Neural cell (in vitro differentiated cells): ENCODE measurements around the gene ZNF205. TPM values are rescaled to one million over a fixed set of nuclear protein-coding genes. Genes with fewer than 3 reads are reported as not detected.
"Not testable (repeated sequence)": the region's sequence is repeated elsewhere in the genome, so short reads cannot be mapped to it uniquely, and the experiment has no call there.

Experiments
- H2AFZ ChIP-seq: fragments of 200-600, 300-800 bp; sonication (generic), shearing (Covaris generic); 2 replicates; pipeline ENCODE4 v1.6.0; 2014; ENCODE audit warnings: low read depth, mild to moderate bottlenecking, antibody characterized with exemption, low read length, moderate library complexity
- H3F3A ChIP-seq: fragments of 200-600 bp; shearing (Covaris generic); 2 replicates; pipeline ENCODE4 v1.6.1; 2016; ENCODE audit warnings: mild to moderate bottlenecking, moderate library complexity, mixed read lengths, antibody characterized with exemption, low read length; ENCODE audit not compliant: insufficient read depth, poor library complexity, severe bottlenecking
- H3K27ac ChIP-seq: fragments of 200-600, 300-800 bp; sonication (generic), shearing (Covaris generic); 2 replicates; pipeline ENCODE4 v1.5.1; 2014; ENCODE audit warnings: mild to moderate bottlenecking, low read length, moderate library complexity
- H3K27me3 ChIP-seq: fragments of 300-800, 200-600 bp; sonication (generic), shearing (Covaris generic); 2 replicates; pipeline ENCODE4 v1.6.0; 2014; ENCODE audit warnings: mild to moderate bottlenecking, low read depth, low read length, moderate library complexity; ENCODE audit not compliant: insufficient read depth
- H3K36me3 ChIP-seq: fragments of 300-800, 200-600 bp; sonication (generic), shearing (Covaris generic); 2 replicates; pipeline ENCODE4 v1.5.1; 2014; ENCODE audit warnings: mild to moderate bottlenecking, antibody characterized with exemption, low read length, moderate library complexity; ENCODE audit not compliant: insufficient read depth
- H3K4me2 ChIP-seq: fragments of 300-800, 200-600 bp; sonication (generic), shearing (Covaris generic); 2 replicates; pipeline ENCODE4 v1.6.0; 2014; ENCODE audit warnings: mild to moderate bottlenecking, low read length
- H3K4me3 ChIP-seq: fragments of 300-800, 200-600 bp; sonication (generic), shearing (Covaris generic); 2 replicates; pipeline ENCODE4 v1.5.1; 2014; ENCODE audit warnings: mild to moderate bottlenecking, low read length, moderate library complexity
- H3K79me2 ChIP-seq: fragments of 200-600 bp; shearing (Covaris generic); replicated peaks from 2 replicates; pipeline ENCODE4 v1.6.0; 2014; ENCODE audit warnings: mild to moderate bottlenecking, low read length, moderate library complexity; ENCODE audit not compliant: insufficient read depth
- H3K9ac ChIP-seq: fragments of 300-800, 200-600 bp; sonication (generic), shearing (Covaris generic); 2 replicates; pipeline ENCODE4 v1.6.1; 2016; ENCODE audit warnings: mild to moderate bottlenecking, low read length, mixed read lengths
- H3K9me2 ChIP-seq: fragments of 200-600 bp; shearing (Covaris generic); 2 replicates; pipeline ENCODE4 v1.6.1; 2016; ENCODE audit warnings: mild to moderate bottlenecking, low read length, mixed read lengths; ENCODE audit not compliant: insufficient read depth
- H3K9me3 ChIP-seq: fragments of 200-600, 300-800 bp; sonication (generic), shearing (Covaris generic); 2 replicates; pipeline ENCODE4 v1.6.1; 2016; ENCODE audit warnings: mild to moderate bottlenecking, mixed run types, low read length, moderate library complexity, mixed read lengths
- H4K20me1 ChIP-seq: fragments of 200-600 bp; shearing (Covaris generic); 2 replicates; pipeline ENCODE4 v1.6.1; 2016; ENCODE audit warnings: mild to moderate bottlenecking, mixed run types; ENCODE audit not compliant: insufficient read depth
- EP300 ChIP-seq: fragments of 450-650 bp; conservative IDR thresholded peaks from 2 replicates; pipeline ENCODE4 v1.6.1; 2014; ENCODE audit warnings: antibody characterized with exemption, mild to moderate bottlenecking, moderate library complexity; ENCODE audit not compliant: poor library complexity, severe bottlenecking
- EZH2 ChIP-seq: fragments of 200-600, 300-800 bp; shearing (Covaris generic), sonication (generic); IDR thresholded peaks from 2 replicates; pipeline ENCODE4 v1.6.1; 2014; ENCODE audit warnings: antibody characterized with exemption, low read length, borderline replicate concordance, mild to moderate bottlenecking; ENCODE audit not compliant: insufficient read depth, poor library complexity, severe bottlenecking
- MXI1 ChIP-seq: fragments of 450-650 bp; conservative IDR thresholded peaks from 2 replicates; pipeline ENCODE4 v1.6.1; 2014; ENCODE audit warnings: antibody characterized with exemption, mild to moderate bottlenecking; ENCODE audit not compliant: poor library complexity, severe bottlenecking
- POLR2AphosphoS5 ChIP-seq: IDR thresholded peaks from 2 replicates; pipeline ENCODE4 v1.6.1; 2012
- RAD21 ChIP-seq: fragments of 450-650 bp; conservative IDR thresholded peaks from 2 replicates; pipeline ENCODE4 v1.6.1; 2014; ENCODE audit warnings: antibody characterized with exemption, mild to moderate bottlenecking, moderate library complexity
- SMC3 ChIP-seq: fragments of 450-650 bp; conservative IDR thresholded peaks from 2 replicates; pipeline ENCODE4 v1.6.1; 2014; ENCODE audit warnings: antibody characterized with exemption, mild to moderate bottlenecking, moderate library complexity; ENCODE audit not compliant: poor library complexity
- TAF1 ChIP-seq: IDR thresholded peaks from 2 replicates; pipeline ENCODE4 v1.6.1; 2012; ENCODE audit warnings: low read depth
- polyA plus RNA-seq: library from polyadenylated mRNA; depleted of rRNA; stranded (reverse); fragments of >200 nt; gene quantifications from 2 replicates; pipeline ENCODE4 v1.2.3, GENCODE V29; 2014
- TF ChIP-seq, protein P1 (sequence below): fragments of 450-650 bp; IDR thresholded peaks from 2 replicates; pipeline ENCODE4 v1.5.1; 2014; ENCODE audit warnings: antibody characterized with exemption, mild to moderate bottlenecking, moderate library complexity; ENCODE audit not compliant: poor library complexity, severe bottlenecking
- TF ChIP-seq, protein P2 (sequence below): IDR thresholded peaks from 2 replicates; pipeline ENCODE4 v1.6.1; 2012; ENCODE audit warnings: borderline replicate concordance

The ZNF205 gene
- polyA plus RNA-seq, 1 donor from 2014 or later, result 30.0 TPM

DNA sequence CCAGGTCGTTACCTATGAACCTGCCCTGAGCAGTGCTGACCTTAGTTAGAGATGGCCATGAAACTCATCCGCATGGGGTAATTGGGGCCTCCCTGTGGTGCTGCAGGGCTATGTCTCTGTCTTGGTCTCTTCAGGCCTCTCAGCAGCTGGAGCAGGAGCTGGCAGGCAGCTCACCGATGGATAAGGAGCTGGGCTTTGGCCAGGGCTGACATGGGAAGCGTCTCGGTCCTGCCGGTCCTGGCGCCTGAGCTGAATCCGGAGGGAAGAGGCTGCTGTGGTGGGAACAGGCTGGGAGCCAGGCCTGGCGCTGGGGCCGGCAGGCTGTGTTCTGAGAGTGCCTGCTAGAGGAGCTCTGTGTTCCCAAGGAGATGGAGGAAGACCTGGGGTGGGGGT is 36.9 kb upstream of the ZNF205 start:
- no peak overlapping the region for H2AFZ ChIP-seq
- no peaks in the 10 kb centered on the region for H3K79me2 ChIP-seq
- H3F3A ChIP-seq, result no peaks in the 10 kb centered on the region
- TF ChIP-seq MXI1, result no peak
- TF ChIP-seq, protein P1, sequence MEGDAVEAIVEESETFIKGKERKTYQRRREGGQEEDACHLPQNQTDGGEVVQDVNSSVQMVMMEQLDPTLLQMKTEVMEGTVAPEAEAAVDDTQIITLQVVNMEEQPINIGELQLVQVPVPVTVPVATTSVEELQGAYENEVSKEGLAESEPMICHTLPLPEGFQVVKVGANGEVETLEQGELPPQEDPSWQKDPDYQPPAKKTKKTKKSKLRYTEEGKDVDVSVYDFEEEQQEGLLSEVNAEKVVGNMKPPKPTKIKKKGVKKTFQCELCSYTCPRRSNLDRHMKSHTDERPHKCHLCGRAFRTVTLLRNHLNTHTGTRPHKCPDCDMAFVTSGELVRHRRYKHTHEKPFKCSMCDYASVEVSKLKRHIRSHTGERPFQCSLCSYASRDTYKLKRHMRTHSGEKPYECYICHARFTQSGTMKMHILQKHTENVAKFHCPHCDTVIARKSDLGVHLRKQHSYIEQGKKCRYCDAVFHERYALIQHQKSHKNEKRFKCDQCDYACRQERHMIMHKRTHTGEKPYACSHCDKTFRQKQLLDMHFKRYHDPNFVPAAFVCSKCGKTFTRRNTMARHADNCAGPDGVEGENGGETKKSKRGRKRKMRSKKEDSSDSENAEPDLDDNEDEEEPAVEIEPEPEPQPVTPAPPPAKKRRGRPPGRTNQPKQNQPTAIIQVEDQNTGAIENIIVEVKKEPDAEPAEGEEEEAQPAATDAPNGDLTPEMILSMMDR, result no peak
- TF ChIP-seq EP300, result no peak
- no peak for TF ChIP-seq SMC3
- no peak for TF ChIP-seq POLR2AphosphoS5
- TF ChIP-seq, protein P2, sequence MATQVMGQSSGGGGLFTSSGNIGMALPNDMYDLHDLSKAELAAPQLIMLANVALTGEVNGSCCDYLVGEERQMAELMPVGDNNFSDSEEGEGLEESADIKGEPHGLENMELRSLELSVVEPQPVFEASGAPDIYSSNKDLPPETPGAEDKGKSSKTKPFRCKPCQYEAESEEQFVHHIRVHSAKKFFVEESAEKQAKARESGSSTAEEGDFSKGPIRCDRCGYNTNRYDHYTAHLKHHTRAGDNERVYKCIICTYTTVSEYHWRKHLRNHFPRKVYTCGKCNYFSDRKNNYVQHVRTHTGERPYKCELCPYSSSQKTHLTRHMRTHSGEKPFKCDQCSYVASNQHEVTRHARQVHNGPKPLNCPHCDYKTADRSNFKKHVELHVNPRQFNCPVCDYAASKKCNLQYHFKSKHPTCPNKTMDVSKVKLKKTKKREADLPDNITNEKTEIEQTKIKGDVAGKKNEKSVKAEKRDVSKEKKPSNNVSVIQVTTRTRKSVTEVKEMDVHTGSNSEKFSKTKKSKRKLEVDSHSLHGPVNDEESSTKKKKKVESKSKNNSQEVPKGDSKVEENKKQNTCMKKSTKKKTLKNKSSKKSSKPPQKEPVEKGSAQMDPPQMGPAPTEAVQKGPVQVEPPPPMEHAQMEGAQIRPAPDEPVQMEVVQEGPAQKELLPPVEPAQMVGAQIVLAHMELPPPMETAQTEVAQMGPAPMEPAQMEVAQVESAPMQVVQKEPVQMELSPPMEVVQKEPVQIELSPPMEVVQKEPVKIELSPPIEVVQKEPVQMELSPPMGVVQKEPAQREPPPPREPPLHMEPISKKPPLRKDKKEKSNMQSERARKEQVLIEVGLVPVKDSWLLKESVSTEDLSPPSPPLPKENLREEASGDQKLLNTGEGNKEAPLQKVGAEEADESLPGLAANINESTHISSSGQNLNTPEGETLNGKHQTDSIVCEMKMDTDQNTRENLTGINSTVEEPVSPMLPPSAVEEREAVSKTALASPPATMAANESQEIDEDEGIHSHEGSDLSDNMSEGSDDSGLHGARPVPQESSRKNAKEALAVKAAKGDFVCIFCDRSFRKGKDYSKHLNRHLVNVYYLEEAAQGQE, result no peak
- TF ChIP-seq RAD21, result no peak
- TF ChIP-seq TAF1, result no peak
- TF ChIP-seq EZH2, result no peak
- no peaks in the 10 kb centered on the region for H3K27me3 ChIP-seq
- no peaks in the 10 kb centered on the region for H3K36me3 ChIP-seq
- H3K9me3 ChIP-seq, result no peaks in the 10 kb centered on the region
- no peaks in the 10 kb centered on the region for H4K20me1 ChIP-seq
- H3K27ac ChIP-seq, result no peak overlapping the region
- no peak overlapping the region for H3K9ac ChIP-seq
- H3K9me2 ChIP-seq, result no peaks in the 10 kb centered on the region
- no peak overlapping the region for H3K4me2 ChIP-seq
- no peak overlapping the region for H3K4me3 ChIP-seq

DNA sequence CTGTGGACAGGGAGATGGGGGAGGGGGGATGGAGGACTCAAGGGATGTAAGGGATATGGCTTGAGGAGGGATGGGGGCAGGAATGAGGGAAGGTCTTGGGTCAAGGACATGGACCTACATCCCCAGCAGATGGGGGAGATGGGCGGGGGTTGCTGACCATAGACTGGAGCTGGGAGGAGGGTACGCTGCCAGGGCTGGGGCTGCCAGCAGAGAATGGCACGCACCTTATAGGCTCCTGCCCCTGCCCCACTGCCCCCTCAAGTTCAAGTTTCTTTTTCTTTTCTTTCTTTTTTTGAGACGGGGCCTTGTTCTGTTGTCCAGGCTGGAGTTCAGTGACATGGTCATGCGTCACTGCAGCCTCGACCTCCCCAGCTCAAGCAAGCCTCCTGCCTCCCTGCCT is 36.4 kb upstream of the ZNF205 start:
- not testable (repeated sequence) for H3K27me3 ChIP-seq, H3K4me3 ChIP-seq, H3K79me2 ChIP-seq, H4K20me1 ChIP-seq, H3K36me3 ChIP-seq, H3K9me2 ChIP-seq, H3K9ac ChIP-seq, H3K4me2 ChIP-seq, H3K9me3 ChIP-seq, H3F3A ChIP-seq, H2AFZ ChIP-seq, H3K27ac ChIP-seq

DNA sequence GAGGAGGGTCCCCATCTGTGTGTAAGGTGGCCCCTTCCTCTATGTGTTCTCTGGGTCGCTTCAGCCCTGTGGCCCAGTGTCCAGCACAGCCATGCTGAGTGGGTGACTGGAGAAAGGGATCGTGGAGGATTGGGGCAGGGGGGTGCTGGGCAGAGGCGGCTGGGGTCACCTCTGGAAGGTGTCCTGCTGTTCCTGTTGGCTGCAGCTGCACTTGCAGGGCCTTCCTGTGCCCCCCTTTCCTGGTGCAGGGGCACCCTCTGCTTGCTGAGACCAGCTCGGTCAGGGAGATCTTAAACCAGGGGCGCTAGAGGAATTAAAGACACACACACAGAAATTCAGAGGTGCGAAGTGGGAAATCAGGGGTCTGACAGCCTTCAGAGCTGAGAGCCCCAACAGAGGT is 35.8 kb upstream of the ZNF205 start:
- H3K4me3 ChIP-seq, result no peak overlapping the region
- H3K9ac ChIP-seq, result no peak overlapping the region
- no peaks in the 10 kb centered on the region for H3F3A ChIP-seq
- no peak overlapping the region for H3K4me2 ChIP-seq
- H3K27me3 ChIP-seq, result no peaks in the 10 kb centered on the region
- H4K20me1 ChIP-seq, result no peaks in the 10 kb centered on the region
- no peak overlapping the region for H2AFZ ChIP-seq
- no peaks in the 10 kb centered on the region for H3K9me2 ChIP-seq
- TF ChIP-seq EP300 (no peak), MXI1 (no peak), SMC3 (no peak)
- no peaks in the 10 kb centered on the region for H3K79me2 ChIP-seq
- H3K9me3 ChIP-seq, result no peaks in the 10 kb centered on the region
- no peak overlapping the region for H3K27ac ChIP-seq
- no peaks in the 10 kb centered on the region for H3K36me3 ChIP-seq
